Raji (cell line): ENCODE results near the gene ADAM12.

ENCODE experiments used
- POLR2A ChIP-seq: IDR thresholded peaks from 2 replicates; pipeline ENCODE4 v1.6.1; 2011; ENCODE audit warnings: low read depth, low read length, control low read depth; ENCODE audit not compliant: insufficient read depth

ADAM12 gene

DNA sequence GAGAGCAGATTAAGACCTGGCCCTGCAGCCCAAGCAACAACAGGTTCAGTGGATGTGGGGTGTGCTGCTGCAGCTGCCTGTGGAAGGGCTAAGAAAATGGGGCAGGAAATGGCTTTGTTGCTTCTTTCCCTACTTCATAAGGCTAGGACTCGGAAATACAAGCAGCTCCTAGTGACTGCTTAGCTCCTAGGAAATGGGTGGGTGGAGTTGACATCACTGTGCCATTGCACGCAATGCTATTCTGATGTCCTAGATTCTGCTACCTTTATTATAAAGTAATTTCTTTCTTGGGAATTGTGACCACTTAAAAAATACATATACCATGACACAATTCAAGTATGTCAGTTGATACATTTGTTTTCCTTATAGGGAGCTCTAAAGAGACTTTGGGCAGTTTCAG, 336.1 kb downstream of the ADAM12 start:
- TF ChIP-seq POLR2A, result no peak

DNA sequence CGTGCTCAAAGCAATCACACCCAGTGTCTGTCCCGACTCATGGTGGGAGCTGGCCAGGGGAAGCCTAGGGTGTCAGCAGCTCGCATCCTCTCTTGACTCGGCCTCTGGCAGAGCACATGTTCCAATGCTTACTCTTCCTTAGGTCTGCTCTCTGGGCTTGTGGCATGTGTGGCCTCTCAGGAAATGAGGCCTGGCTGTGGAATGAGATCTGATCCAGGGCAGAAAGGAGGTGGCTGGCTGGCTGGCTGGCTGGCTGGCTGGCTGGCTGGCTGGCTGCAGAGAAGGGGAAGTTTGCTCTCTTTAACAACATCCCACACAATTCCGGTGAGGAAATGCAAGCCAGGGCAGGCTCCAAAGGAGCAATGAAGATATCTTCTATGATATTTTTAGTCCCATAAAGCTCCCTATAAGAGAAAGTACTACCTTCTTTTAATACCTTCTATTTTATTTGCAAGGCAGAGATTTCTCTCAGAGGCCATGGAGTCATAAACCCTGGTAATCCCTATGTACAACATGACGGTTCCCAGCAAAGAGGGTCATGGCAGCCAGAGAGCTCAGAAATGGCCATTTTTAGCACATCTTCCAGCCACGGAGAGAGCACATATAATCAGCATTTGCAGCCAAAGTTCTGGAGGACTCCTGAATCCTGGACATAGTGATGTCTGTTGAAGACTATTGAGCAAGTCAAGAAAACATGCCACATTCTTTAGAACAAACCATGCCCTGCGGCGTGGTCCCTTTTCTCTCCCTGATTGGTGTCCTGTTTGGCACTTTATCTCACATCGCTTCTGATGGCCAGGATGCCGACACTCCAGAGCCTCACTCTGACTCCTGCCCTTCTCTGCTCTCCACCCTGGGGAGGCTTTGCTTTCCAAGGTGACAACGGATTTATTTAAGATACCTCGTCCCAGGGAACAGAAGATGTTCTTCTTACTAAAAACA, 338.2 kb downstream of the ADAM12 start:
- no peak for TF ChIP-seq POLR2A

DNA sequence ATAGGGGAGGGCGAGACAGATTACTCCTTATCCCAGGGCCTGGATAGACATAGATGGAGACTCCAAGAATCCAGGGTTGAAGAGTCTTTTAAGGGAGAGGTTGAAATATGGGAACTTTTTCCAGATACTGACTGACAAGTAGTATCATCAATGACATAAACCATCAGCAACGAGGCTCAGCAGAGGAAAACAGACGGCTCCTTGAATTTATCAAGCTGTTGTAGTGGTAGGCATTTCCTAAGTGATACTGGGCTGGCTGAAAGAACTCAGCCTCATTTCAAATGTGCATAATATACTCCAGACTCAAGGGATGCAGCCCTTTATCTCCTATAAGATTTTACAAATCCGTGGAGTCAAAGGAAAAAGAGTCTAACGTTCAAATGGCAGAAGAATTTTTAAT, 341.4 kb downstream of the ADAM12 start:
- no peak for TF ChIP-seq POLR2A

GRCh38 chr10:126045861-126046260, 342.4 kb downstream of the ADAM12 start:
- TF ChIP-seq POLR2A, result no peak

GRCh38 chr10:126043389-126043788, 344.9 kb downstream of the ADAM12 start:
- no peak for TF ChIP-seq POLR2A

GRCh38 chr10:126042906-126043305, 345.4 kb downstream of the ADAM12 start:
- no peak for TF ChIP-seq POLR2A

- no peak for TF ChIP-seq POLR2A
These were observed 345.9 kb downstream of the ADAM12 start for GRCh38 chr10:126042354-126042753.

DNA sequence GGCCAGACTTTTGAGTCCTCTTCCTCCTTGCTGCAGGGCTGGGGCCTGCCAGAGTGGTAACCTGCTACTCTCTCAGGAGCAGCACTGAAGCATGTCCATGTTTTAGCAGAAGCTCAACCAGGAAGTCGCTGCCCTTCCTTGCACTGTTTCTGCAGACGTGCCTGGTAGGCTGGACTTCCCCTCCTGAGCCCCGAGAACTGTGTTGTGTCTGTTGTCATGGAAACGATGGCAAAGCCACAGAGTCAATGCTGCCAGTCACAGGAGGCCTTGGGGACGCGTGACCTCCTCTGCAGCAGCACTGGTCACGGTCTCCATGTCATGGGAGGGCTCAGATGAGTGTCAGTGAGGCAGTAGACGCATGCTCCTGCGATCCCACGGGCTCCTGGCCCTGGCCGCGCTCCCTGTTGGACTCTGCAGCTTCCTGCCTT, 346.5 kb downstream of the ADAM12 start:
- peak; percentile 51 for TF ChIP-seq POLR2A

GRCh38 chr10:126041117-126041516, 347.2 kb downstream of the ADAM12 start:
- TF ChIP-seq POLR2A, result no peak

DNA sequence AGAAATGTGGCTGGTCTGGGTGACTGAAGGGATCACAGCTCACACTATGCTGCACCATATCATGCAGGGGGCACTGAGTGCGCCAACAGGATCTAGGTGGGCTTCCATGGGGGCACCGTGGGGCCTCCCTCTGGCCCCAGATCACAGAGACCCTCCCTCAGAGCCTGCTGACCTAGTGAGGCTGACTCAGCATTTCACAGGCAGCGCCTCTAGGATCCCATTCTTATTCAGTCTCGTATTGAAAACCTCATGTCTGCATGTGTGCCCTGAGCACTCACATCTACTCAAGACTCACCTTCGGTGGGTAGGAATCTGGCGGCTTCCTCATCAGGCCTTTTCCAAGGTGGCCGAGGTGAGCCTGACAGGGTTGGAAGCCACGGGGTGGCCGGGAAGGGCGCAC, 350.3 kb downstream of the ADAM12 start:
- no peak for TF ChIP-seq POLR2A

- no peak for TF ChIP-seq POLR2A
These were observed 351.8 kb downstream of the ADAM12 start for GRCh38 chr10:126036515-126036914.

DNA sequence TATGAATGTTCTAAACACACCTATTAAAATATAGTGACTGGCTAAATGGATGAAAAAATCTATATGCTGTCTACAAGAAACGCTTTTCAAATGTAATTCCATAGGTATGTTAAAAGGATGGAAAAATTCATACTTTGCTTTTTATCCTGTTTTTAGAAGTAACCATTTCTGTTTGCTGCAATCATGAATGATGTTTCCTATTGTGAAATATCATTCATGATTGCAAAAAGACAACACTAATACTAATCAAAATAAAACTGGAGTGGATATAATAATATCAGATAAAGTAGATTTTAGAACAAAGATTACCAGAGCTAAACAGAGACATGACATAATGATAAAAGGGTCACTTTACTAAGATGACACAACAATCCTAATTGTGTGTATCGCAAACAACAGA, 353.7 kb downstream of the ADAM12 start:
- TF ChIP-seq POLR2A, result no peak

GRCh38 chr10:126029999-126030398, 358.3 kb downstream of the ADAM12 start:
- TF ChIP-seq POLR2A, result no peak

DNA sequence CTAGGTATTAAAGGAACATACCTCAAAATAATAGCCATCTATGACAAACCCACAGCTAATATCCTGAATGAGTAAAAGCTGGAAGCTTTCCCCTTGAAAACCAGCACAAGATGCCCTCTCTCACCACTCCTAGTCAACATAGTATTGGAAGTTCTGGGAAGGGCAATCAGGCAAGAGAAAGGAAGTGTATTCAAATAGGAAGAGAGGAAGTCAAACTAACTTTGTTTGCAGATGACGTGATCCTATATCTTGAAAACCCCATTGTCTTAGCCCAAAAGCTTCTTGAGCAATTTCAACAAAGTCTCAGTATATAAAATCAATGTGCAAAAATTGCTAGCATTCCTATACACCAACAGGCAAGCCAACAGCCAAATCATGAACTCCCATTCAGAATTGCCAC, 360.6 kb downstream of the ADAM12 start:
- no peak for TF ChIP-seq POLR2A

GRCh38 chr10:126022841-126023240, 365.4 kb downstream of the ADAM12 start:
- no peak for TF ChIP-seq POLR2A

GRCh38 chr10:126021833-126022500, 366.3 kb downstream of the ADAM12 start:
- TF ChIP-seq POLR2A, result no peak
